ENCODE measurements around the gene MIGA1.

The MIGA1 gene

DNA sequence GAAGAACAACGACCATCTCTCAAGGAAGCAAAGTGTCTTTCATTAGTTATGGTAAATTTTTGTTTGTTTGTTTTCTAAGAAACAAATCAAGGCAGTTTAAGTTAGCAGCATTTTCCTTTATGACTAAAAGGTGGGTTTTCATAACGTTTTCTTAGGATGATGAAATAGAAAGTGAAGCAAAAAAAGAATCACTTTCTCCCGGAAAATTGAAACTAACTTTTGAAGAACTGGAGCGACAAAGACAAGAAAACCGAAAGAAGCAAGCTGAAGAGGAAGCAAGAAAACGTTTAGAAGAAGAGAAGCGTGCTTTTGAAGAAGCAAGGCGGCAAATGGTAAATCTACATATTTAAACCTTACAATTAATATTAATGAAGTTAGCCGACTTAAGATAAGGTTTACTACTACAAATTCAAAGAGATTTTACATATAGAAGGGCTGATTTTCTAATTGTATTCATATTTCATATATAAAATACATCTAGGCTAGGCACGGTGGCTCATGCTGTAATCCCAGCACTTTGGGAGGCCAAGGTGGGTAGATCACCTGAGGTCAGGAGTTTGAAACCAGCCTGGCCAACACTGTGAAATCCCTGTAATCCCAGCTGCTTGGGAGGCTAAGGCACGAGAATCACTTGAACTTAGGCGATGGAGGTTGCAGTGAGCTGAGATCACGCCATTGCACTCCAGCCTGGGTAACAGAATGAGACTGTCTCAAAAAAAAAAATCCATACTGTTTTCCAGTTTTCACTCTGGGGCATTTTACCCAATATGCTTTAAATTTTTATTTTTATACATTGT lies 147.3 kb downstream of the MIGA1 start:
- DNase-seq: peak; percentile 75 to 79

DNA sequence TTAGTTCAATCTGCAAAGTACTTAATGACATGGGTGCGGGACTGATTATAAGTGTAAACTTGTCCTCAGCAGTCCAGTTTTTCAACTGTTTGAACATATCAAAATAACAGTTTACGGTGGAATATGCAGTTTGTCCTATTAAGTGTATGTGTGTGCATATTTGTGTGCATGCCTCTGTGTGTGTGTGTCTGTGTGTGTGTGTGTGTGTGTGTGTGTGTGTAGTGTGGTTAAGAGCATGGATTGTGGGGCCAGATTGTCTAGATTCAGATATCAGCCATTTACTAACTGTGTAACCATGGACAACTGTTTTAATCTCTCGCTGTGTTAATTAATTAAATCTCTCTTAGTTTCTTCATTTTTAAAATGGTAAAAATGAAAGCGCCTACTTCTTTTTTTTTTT lies 148.0 kb downstream of the MIGA1 start:
- peak in 1 of 2 donors; percentile 19 for DNase-seq

Measured in inflammatory macrophage treated with lipopolysaccharide for 1 hour (primary cell).